Ishikawa (cell line): ENCODE measurements around the gene TMC6.
A peak's percentile ranks its signal among the peaks of the same experiment; 100 is the strongest.

Source experiments
- RAD21 ChIP-seq: IDR thresholded peaks from 2 replicates; pipeline ENCODE4 v1.6.1; 2012; ENCODE audit warnings: low read depth
- YY1 ChIP-seq: IDR thresholded peaks from 2 replicates; pipeline ENCODE4 v1.6.1; 2012; ENCODE audit warnings: low read depth

DNA sequence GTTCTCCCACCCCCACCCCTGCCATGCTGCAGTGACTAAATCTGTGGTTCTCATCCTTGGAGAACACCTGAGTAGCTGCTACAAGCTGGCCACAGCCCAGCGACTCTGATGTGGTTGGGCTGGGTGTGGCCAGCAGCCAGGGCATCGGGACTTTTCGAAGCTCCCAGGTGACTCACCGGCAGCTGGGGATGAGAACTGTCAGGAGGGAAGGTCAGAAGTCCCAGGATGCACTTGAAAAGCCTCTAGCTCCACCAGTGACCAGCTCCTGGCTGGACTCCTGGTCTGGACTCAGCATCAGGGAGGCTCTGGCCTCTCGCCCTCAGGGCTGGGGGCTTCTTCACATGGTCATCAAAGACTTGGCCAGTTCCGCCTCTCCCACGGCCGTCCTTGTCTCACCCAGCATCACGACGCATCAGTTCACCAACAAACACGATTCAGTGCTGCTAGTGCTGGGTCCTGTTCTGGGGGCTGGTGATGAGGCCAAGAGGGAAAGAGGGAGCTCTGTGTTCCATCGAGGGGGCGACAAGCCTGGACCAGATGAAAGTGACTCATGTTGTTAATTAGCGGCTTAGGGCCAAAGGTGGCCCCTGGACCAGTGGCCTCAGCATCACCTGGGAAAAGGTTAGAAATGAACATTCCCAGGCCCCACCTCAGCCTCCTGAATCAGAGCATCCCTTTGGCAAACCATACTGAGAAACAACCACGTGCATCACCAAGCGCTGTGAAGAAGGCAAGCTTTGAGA lies 13.7 kb upstream of the TMC6 start:
- TF ChIP-seq YY1 (0 out of 2 replicates have a peak, but pooled peaks have one; percentile 15), RAD21 (no peak)
